ENCODE data around the gene KCNMA1.

DNA sequence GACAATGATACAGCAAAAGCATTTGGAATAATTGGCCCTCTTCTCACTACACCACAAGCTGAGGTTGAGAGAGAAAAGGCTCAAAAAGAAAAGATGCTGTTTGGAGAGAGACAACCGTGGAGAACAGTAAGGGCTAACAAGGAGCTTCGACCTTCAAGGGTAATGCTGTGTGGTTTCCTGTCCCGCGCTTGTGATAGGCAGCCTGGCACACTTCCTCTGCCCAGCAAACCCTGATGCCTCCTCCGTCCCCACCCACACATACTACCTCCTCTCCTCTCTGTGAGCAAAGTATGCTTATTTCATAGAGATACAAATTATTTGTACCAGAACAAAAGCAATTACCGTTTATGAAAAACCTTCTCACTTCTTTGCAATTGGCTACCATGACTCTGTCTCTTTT lies 755.4 kb downstream of the KCNMA1 start:
- TF ChIP-seq, protein P1, sequence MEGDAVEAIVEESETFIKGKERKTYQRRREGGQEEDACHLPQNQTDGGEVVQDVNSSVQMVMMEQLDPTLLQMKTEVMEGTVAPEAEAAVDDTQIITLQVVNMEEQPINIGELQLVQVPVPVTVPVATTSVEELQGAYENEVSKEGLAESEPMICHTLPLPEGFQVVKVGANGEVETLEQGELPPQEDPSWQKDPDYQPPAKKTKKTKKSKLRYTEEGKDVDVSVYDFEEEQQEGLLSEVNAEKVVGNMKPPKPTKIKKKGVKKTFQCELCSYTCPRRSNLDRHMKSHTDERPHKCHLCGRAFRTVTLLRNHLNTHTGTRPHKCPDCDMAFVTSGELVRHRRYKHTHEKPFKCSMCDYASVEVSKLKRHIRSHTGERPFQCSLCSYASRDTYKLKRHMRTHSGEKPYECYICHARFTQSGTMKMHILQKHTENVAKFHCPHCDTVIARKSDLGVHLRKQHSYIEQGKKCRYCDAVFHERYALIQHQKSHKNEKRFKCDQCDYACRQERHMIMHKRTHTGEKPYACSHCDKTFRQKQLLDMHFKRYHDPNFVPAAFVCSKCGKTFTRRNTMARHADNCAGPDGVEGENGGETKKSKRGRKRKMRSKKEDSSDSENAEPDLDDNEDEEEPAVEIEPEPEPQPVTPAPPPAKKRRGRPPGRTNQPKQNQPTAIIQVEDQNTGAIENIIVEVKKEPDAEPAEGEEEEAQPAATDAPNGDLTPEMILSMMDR (IDR thresholded peaks at IDR 0.05; ENCODE audit: insufficient read depth, low read length, poor library complexity, severe bottlenecking), result no peak
- no peak for TF ChIP-seq EZH2phosphoT487 (conservative IDR thresholded peaks at IDR 0.05; ENCODE audit: low read length)

All from SU-DHL-6 (cell line).